A549 treated with AZD2906 at 1 μM for 4 hours (cell line): ENCODE measurements around the gene WAC. TPM values are rescaled to one million over a fixed set of nuclear protein-coding genes. Genes with fewer than 3 reads are reported as not detected.

Experiments
- total RNA-seq: library from RNA; stranded (reverse); fragments of 200-300 nt; extraction: Qiagen RNA extraction; gene quantifications from 5 replicates; pipeline ENCODE4 v1.2.3, GENCODE V29; 2022

The WAC gene, protein sequence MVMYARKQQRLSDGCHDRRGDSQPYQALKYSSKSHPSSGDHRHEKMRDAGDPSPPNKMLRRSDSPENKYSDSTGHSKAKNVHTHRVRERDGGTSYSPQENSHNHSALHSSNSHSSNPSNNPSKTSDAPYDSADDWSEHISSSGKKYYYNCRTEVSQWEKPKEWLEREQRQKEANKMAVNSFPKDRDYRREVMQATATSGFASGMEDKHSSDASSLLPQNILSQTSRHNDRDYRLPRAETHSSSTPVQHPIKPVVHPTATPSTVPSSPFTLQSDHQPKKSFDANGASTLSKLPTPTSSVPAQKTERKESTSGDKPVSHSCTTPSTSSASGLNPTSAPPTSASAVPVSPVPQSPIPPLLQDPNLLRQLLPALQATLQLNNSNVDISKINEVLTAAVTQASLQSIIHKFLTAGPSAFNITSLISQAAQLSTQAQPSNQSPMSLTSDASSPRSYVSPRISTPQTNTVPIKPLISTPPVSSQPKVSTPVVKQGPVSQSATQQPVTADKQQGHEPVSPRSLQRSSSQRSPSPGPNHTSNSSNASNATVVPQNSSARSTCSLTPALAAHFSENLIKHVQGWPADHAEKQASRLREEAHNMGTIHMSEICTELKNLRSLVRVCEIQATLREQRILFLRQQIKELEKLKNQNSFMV
- total RNA-seq, result 55.4 to 76.2 TPM (median 67.4 TPM) in 5 replicates

DNA sequence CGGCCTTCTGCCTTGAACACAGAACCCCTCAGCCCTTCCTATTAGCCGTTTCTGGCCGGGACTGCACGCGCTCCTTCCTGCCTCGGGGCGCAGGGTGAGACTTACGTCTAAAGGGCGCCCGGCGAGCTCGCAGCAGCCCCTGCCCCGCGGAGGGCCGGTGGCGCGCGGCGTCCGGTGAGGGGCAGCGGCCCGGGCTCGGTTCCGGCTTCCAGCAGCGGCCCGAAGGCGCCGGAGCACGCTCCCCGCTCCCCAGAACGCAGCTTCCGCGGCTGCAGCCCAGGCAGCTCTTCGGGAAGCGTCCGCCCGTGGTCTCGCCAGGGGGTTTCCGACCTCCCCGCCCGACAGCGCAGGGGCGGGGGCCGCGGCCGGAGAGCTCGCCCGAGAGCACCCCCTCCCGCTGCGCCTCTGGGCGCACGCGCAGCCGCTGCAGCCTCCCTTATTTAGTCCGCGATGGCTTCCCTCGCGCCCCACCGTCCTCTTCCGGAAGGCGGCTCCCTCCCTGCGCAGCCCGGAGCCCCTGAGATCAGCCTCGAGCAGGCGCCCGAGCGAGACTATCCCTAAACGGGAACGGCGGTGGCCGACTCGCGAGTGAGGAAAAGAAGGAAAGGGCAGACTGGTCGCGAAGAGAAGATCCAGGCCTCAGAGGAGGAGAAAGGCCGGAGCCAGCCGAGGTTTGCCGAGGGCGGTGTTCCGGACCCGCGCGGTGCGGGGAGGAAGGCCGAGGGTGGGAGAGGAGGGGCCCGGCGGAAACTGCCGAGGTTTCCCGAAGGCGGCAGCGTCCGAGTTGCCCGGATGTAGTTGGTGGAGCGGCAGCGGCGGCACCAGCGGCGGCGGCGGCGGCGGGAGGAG lies at the start of gene WAC:
Gene WAC, plus strand, starts transcription at position 782 of the 849 bp plus-strand sequence. CDS start 462 bp downstream, outside the sequence.

Other genes starting within 250 kb of the WAC start
- 0.11 to 0.44 TPM (median 0.24 TPM) in 5 replicates for gene MPP7, start 230.1 kb upstream of the WAC start, total RNA-seq
- 8.4 to 10.2 TPM (median 9.6 TPM) in 5 replicates for gene BAMBI, start 144.4 kb downstream of the WAC start, total RNA-seq